ENCODE measurements around the gene SLC12A8. TPM values are rescaled to one million over a fixed set of nuclear protein-coding genes. Genes with fewer than 3 reads are reported as not detected.

Gene SLC12A8
- total and polyA plus RNA-seq, 2 experiments from 2014 or later: 6.9 to 15.9 TPM

DNA sequence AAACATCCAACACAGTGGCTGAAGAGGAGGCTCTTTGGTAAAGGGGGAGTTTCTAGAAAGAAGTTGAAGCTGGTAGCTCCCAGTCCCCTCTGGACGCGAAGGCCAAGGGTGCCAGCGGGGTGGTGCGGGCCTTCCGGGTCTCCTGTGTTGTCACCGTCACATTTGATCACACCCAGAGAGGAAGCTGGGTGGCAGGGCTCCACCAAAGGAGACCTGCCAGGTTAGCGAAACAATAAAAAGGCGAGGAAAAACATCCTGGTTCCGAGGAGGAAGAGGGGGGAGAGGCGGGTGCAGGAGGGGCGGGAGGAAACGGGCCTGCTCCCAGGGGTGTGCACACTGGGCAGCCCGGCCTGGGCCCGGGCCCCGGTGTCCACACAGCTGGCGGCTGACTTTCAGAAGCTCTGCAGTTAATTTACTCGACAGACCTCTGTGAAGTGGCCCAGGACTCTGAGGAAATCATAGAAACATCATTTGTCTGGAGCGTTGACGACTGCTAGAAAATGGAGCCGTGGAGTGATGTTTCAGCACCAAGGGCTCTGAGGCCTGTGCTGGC lies 168.9 kb downstream of the SLC12A8 start:
- Histone ChIP-seq H3K27me3 (ENCODE audit: insufficient read depth) (no peaks in the 10 kb centered on the region), H3K9me2 (ENCODE audit: insufficient read depth) (no peaks in the 10 kb centered on the region), H3K4me3 (no peak overlapping the region), H3K4me2 (peak overlapping the region; percentile 57; the same call in 1 of the 2 replicates), H3F3A (replicated peaks; ENCODE audit: low read depth) (no peaks in the 10 kb centered on the region; the same call in 1 of the 2 replicates), H3K36me3 (ENCODE audit: insufficient read depth) (no peaks in the 10 kb centered on the region; the same call in 1 of the 2 replicates), H3K27ac (ENCODE audit: low read depth) (peak overlapping the region; percentile 28; the same call in 1 of the 2 replicates), H2AFZ (peak overlapping the region; percentile 83; the same call in 1 of the 2 replicates), H4K20me1 (replicated peaks; ENCODE audit: insufficient read depth) (no peaks in the 10 kb centered on the region; the same call in 1 of the 2 replicates), H3K79me2 (replicated peaks; ENCODE audit: insufficient read depth) (peaks cover 11% of the 10 kb centered on the region; the same call in 1 of the 2 replicates), H3K4me1 (ENCODE audit: insufficient read depth) (peaks cover 42% of the 10 kb centered on the region)
- Mint-ChIP-seq H3K36me3 (ENCODE audit: low read depth) (no peaks in the 10 kb centered on the region; the same call in 2 of the 3 replicates), H3K27ac (no peak overlapping the region), H3K4me1 (peaks cover 26% of the 10 kb centered on the region), H3K4me3 (no peak overlapping the region), H3K27me3 (ENCODE audit: insufficient read depth, low read depth, poor library complexity) (no peaks in the 10 kb centered on the region), H3K9me3 (no peaks in the 10 kb centered on the region)
- TF ChIP-seq POLR2AphosphoS5 (IDR thresholded peaks at IDR 0.05; ENCODE audit: low read depth): no peak
- TF ChIP-seq CREB1 (CRISPR knock-in tag; IDR thresholded peaks at IDR 0.05; ENCODE audit: low read depth): no peak
- TF ChIP-seq, protein P1, sequence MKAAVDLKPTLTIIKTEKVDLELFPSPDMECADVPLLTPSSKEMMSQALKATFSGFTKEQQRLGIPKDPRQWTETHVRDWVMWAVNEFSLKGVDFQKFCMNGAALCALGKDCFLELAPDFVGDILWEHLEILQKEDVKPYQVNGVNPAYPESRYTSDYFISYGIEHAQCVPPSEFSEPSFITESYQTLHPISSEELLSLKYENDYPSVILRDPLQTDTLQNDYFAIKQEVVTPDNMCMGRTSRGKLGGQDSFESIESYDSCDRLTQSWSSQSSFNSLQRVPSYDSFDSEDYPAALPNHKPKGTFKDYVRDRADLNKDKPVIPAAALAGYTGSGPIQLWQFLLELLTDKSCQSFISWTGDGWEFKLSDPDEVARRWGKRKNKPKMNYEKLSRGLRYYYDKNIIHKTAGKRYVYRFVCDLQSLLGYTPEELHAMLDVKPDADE (IDR thresholded peaks at IDR 0.05): no peak
- no peak for TF ChIP-seq ZNF462 (CRISPR knock-in tag; IDR thresholded peaks at IDR 0.05)
- no peak for TF ChIP-seq STAT1 (IDR thresholded peaks at IDR 0.05; ENCODE audit: unreplicated experiment)
- TF ChIP-seq EZH2 (IDR thresholded peaks at IDR 0.05; ENCODE audit: low read depth, unreplicated experiment): no peak
- TF ChIP-seq ZNF331 (CRISPR knock-in tag; IDR thresholded peaks at IDR 0.05; ENCODE audit: low read depth): no peak
- no peak for TF ChIP-seq REST (IDR thresholded peaks at IDR 0.05; ENCODE audit: unreplicated experiment)
- TF ChIP-seq NANOG (IDR thresholded peaks at IDR 0.05; ENCODE audit: borderline replicate concordance): no peak
- TF ChIP-seq EZH2phosphoT487 (IDR thresholded peaks at IDR 0.05; ENCODE audit: unreplicated experiment): no peak
- no peak for TF ChIP-seq CTCF (conservative IDR thresholded peaks at IDR 0.05; ENCODE audit: low read depth in 2 of 2)
- no peak for TF ChIP-seq ZNF114 (CRISPR knock-in tag; IDR thresholded peaks at IDR 0.05)
- TF ChIP-seq JUNB (IDR thresholded peaks at IDR 0.05; ENCODE audit: unreplicated experiment): no peak
- ATAC-seq: peak; percentile 27
- no peak for DNase-seq (ENCODE audit: low spot score)
